ENCODE data around the gene SMTNL1.

The SMTNL1 gene

GRCh38 chr11:57597916-57598830, 60.8 kb downstream of the SMTNL1 start:
- DNase-seq = peak; percentile 5

GRCh38 chr11:57598831-57599155, 61.4 kb downstream of the SMTNL1 start:
- DNase-seq = no peak

- no peak for DNase-seq
These were observed 62.0 kb downstream of the SMTNL1 start for GRCh38 chr11:57599381-57599780.

All from NCI-H146 (cell line).